ENCODE data around the gene INSYN2B.

- TF ChIP-seq EZH2 (IDR thresholded peaks at IDR 0.05; ENCODE audit: insufficient read depth, poor library complexity, severe bottlenecking), result no peak
- TF ChIP-seq EZH2phosphoT487 (IDR thresholded peaks at IDR 0.05; ENCODE audit: insufficient read depth, low read depth), result no peak
Observed at GRCh38 chr5:169974121-169974770, 6.0 kb downstream of the INSYN2B start.

Measured in GM23248 (cell line).